AG04450 (cell line): Measurements from ENCODE around the gene PCLO. TPM values are rescaled to one million over a fixed set of nuclear protein-coding genes. Genes with fewer than 3 reads are reported as not detected.
"Not testable (repeated sequence)": the region's sequence is repeated elsewhere in the genome, so short reads cannot be mapped to it uniquely, and the experiment has no call there.

Source experiments
- CTCF ChIA-PET: fragments of 300-600, 350-600 bp; formaldehyde crosslinking; extraction: SDS; loops from one replicate; lab custom pipeline; 2022; ENCODE audit warnings: antibody characterized with exemption, inconsistent platforms; lab: Charles Lee
- POLR2A ChIA-PET: fragments of 350-600 bp; formaldehyde crosslinking; extraction: SDS; loops from one replicate; lab custom pipeline; 2021; ENCODE audit warnings: antibody characterized with exemption, inconsistent platforms; lab: Yijun Ruan, JAX
- DNase-seq: peaks from one replicate; pipeline ENCODE4 v3.0.0-alpha.2; 2011; ENCODE audit warnings: low read depth, low spot score
- H3K27ac ChIP-seq: one replicate; pipeline ENCODE4 v1.5.1; 2012; ENCODE audit warnings: low read depth, low read length, control low read depth
- H3K27me3 ChIP-seq: one replicate; pipeline ENCODE4 v1.6.0; 2012; ENCODE audit warnings: low read length; ENCODE audit not compliant: control insufficient read depth, insufficient read depth
- H3K4me3 ChIP-seq: 2 replicates; pipeline ENCODE4 v1.5.1; 2011; ENCODE audit warnings: mild to moderate bottlenecking, low read depth, low read length, control low read depth
- H3K9me3 ChIP-seq: 2 replicates; pipeline ENCODE4 v1.5.1; 2012; ENCODE audit warnings: low read length; ENCODE audit not compliant: control insufficient read depth, insufficient read depth
- CTCF ChIP-seq: IDR thresholded peaks from 2 replicates; pipeline ENCODE4 v1.5.1; 2011; ENCODE audit warnings: low read depth, low read length, control low read depth, inconsistent platforms
- polyA plus RNA-seq: library from polyadenylated mRNA; depleted of rRNA; stranded (reverse); fragments of >200 nt; gene quantifications from 2 replicates; pipeline ENCODE4 v1.2.3, GENCODE V29; 2011

PCLO gene
- polyA plus RNA-seq, 1 experiment, result 0.01 TPM

DNA sequence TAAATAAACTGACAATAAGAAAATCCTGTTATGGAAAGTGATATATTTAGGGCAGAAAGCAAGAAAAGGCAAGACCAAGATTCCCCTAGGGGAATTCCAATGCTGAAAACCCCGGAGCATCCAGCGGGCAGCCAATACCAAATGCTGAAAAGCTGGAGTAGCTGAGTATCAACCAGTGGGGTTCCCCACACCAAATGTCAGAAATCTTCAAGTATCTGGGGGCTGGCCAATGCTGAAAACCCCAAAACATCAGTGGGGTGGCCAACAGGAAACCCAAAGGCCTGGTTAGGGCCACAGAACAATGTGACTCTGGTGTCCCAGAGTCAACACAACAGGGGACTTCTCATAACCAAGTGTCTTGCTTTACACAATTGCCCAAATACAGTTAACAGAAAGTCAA lies 447.3 kb downstream of the PCLO start:
- POLR2A ChIA-PET, result no interaction called here
- Histone ChIP-seq H3K27ac (no peak overlapping the region), H3K27me3 (no peaks in the 10 kb centered on the region), H3K9me3 (no peaks in the 10 kb centered on the region), H3K4me3 (no peak overlapping the region)
- TF ChIP-seq CTCF, result no peak
- CTCF ChIA-PET, result interaction anchor here (3.6 kb wide), 1 partner anchor 14 kb away, joined by 14 read pairs; no protein-coding TSS in a partner anchor
- no peak for DNase-seq

DNA sequence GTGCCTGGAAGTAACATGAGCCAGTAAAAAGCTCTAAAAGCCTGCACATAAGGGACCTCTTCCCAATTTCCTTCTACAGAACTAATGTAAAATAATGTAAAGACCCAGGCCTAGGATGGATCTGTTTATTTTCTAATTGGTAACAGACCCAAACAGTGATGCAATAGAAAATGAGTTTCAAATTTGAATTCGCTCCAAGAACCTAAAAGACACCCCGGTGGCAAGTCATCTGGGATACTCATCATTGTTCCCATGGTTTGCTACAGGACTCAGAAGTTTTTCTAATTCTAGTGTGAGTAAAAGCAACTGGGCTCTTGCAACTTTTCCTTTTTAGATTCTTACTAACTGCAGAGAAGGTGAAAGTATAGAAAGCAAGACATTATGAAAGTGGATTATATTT lies 447.8 kb downstream of the PCLO start:
- H3K27ac ChIP-seq, result no peak overlapping the region
- ChIA-PET CTCF (interaction anchor here (3.6 kb wide), 1 partner anchor 14 kb away, joined by 14 read pairs; no protein-coding TSS in a partner anchor), POLR2A (no interaction called here)
- DNase-seq, result no peak
- H3K9me3 ChIP-seq, result no peaks in the 10 kb centered on the region
- no peak overlapping the region for H3K4me3 ChIP-seq
- no peak for TF ChIP-seq CTCF
- H3K27me3 ChIP-seq, result no peaks in the 10 kb centered on the region

DNA sequence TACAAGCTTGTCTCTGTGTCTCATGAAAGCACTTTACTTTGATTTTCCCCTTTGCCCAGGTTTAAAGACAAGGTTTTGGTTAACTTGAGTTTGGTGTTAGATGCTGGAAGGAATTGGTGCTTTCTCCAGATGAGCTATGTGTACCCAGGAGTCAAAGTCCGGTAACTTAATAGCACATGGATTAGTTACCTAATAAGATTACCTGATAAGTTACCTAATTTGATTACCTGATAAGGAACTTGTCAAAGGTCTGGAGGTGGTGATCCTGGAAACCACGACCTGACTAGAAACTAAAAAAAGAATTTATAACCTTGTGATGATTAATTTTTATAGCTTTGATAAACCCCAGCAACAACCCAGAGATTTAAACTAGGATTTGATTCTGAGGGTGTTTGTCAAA lies 449.2 kb downstream of the PCLO start:
- Histone ChIP-seq H3K9me3 (no peaks in the 10 kb centered on the region), H3K4me3 (no peak overlapping the region), H3K27me3 (no peaks in the 10 kb centered on the region), H3K27ac (no peak overlapping the region)
- TF ChIP-seq CTCF, result no peak
- DNase-seq, result no peak
- ChIA-PET POLR2A (no interaction called here), CTCF (interaction anchor here (1.3 to 1.6 kb wide), 3 partner anchors 10 to 27 kb away, joined by 4 to 7 read pairs (median 5); no protein-coding TSS in a partner anchor)

- H3K9me3 ChIP-seq, H3K27me3 ChIP-seq, POLR2A ChIA-PET, H3K4me3 ChIP-seq, H3K27ac ChIP-seq, CTCF ChIA-PET, DNase-seq: not testable (repeated sequence)
Measured at GRCh38 chr7:82706344-82706743, 456.3 kb downstream of the PCLO start.

- DNase-seq, result no peak
- Histone ChIP-seq H3K27me3 (no peaks in the 10 kb centered on the region), H3K4me3 (no peak overlapping the region), H3K27ac (no peak overlapping the region), H3K9me3 (no peaks in the 10 kb centered on the region)
- POLR2A ChIA-PET, result no interaction called here
- no peak for TF ChIP-seq CTCF
- CTCF ChIA-PET, result no interaction called here
Measured at GRCh38 chr7:82705517-82706260, 457.0 kb downstream of the PCLO start.
